H1 (cell line): ENCODE results near the gene UBL4A. TPM values are rescaled to one million over a fixed set of nuclear protein-coding genes. Genes with fewer than 3 reads are reported as not detected.

Experiments
- CTCF ChIA-PET: fragments of 300-600 bp; sonication (Branson Sonifier 250); formaldehyde crosslinking; loops from one replicate; lab custom pipeline; 2021; ENCODE audit not compliant: partially characterized antibody; lab: Charles Lee
- POLR2A ChIA-PET: fragments of 300-600 bp; sonication (Branson Sonifier 250); formaldehyde crosslinking; loops from one replicate; lab custom pipeline; 2021; ENCODE audit warnings: inconsistent platforms; ENCODE audit not compliant: partially characterized antibody; lab: Charles Lee
- DNase-seq, 2 experiments: peaks; one replicate each; pipeline versions ENCODE4 v3.0.0 to v3.0.0-alpha.2; 2010 to 2022; ENCODE audit warnings: low spot score in 2 of 2, low read depth in 1 of 2, mixed read lengths in 1 of 2
- FAIRE-seq: peaks from 2 replicates; lab custom pipeline; 2011; peaks lifted over from hg19 to GRCh38; lab: Jason Lieb, UNC
- H2AFZ ChIP-seq: 2 replicates; pipeline ENCODE4 v1.8.1; 2012; ENCODE audit warnings: low read length, inconsistent platforms
- H2AK5ac ChIP-seq: 2 replicates; pipeline ENCODE4 v1.6.1; 2013; ENCODE audit warnings: low read depth, low read length
- H2BK120ac ChIP-seq: replicated peaks from 2 replicates; pipeline ENCODE3; 2013; ENCODE audit warnings: low read depth, low read length, inconsistent platforms
- H2BK12ac ChIP-seq: 2 replicates; pipeline ENCODE4 v1.6.1; 2013; ENCODE audit warnings: low read depth, low read length
- H2BK15ac ChIP-seq: 2 replicates; pipeline ENCODE4 v1.6.1; 2013; ENCODE audit warnings: low read length
- H2BK20ac ChIP-seq: 2 replicates; pipeline ENCODE4 v1.6.1; 2013; ENCODE audit warnings: low read length
- H2BK5ac ChIP-seq: 2 replicates; pipeline ENCODE4 v1.6.1; 2013; ENCODE audit warnings: low read depth, low read length
- H3K14ac ChIP-seq: 2 replicates; pipeline ENCODE4 v1.6.1; 2013; ENCODE audit warnings: inconsistent platforms; ENCODE audit not compliant: insufficient read length
- H3K18ac ChIP-seq: 2 replicates; pipeline ENCODE4 v1.6.1; 2013; ENCODE audit warnings: low read length; ENCODE audit errors: extremely low read depth
- H3K23ac ChIP-seq: 2 replicates; pipeline ENCODE4 v1.6.1; 2013; ENCODE audit warnings: inconsistent platforms; ENCODE audit not compliant: insufficient read length
- H3K23me2 ChIP-seq: 2 replicates; pipeline ENCODE4 v1.6.1; 2013; ENCODE audit warnings: low read depth, low read length
- H3K27ac ChIP-seq: 2 replicates; pipeline ENCODE4 v1.6.1; 2011; ENCODE audit warnings: low read depth, low read length, inconsistent platforms
- H3K27me3 ChIP-seq, 4 experiments: replicated peaks in 1 of 4; 1 replicate in 1 of 4; 2 replicates in 3 of 4; pipeline versions ENCODE4 v1.6.1 to v1.8.1; 2011 to 2013; ENCODE audit warnings: low read length in 3 of 4, mild to moderate bottlenecking in 3 of 4, inconsistent platforms in 2 of 4, mixed read lengths in 2 of 4, moderate library complexity in 1 of 4; ENCODE audit not compliant: control insufficient read depth in 3 of 4, insufficient read depth in 3 of 4; ENCODE audit errors: extremely low read depth in 1 of 4
- H3K36me3 ChIP-seq, 4 experiments: 2 replicates each; pipeline versions ENCODE4 v1.6.1 to v1.8.1; 2011 to 2013; ENCODE audit warnings: mild to moderate bottlenecking in 4 of 4, low read length in 3 of 4, moderate library complexity in 2 of 4, control low read depth in 1 of 4, inconsistent platforms in 1 of 4; ENCODE audit not compliant: insufficient read depth in 4 of 4, control insufficient read depth in 2 of 4
- H3K4ac ChIP-seq: replicated peaks from 2 replicates; pipeline ENCODE3; 2013; ENCODE audit warnings: low read length, low read depth, mixed read lengths, inconsistent platforms; ENCODE audit not compliant: insufficient read length
- H3K4me1 ChIP-seq, 4 experiments: replicated peaks in 1 of 4; 1 replicate in 1 of 4; 2 replicates in 3 of 4; pipeline versions ENCODE4 v1.6.1 to v1.8.1; 2011 to 2013; ENCODE audit warnings: low read length in 3 of 4, inconsistent platforms in 2 of 4, mixed read lengths in 1 of 4; ENCODE audit not compliant: insufficient read depth in 4 of 4, control insufficient read depth in 3 of 4
- H3K4me2 ChIP-seq, 2 experiments: 2 replicates each; pipeline versions ENCODE4 v1.6.1 to v1.8.1; 2011 to 2013; ENCODE audit warnings: low read depth in 2 of 2, low read length in 2 of 2, control low read depth in 1 of 2, inconsistent platforms in 1 of 2, mild to moderate bottlenecking in 1 of 2; ENCODE audit not compliant: insufficient read depth in 1 of 2
- H3K4me3 ChIP-seq, 4 experiments: fragments of 200-600, 300-600 bp in 1 of 4; sonication (generic), shearing (Covaris generic), sonication (Bioruptor Twin) in 1 of 4; 2 replicates each; pipeline versions ENCODE4 v1.5.1 to v1.8.1; 2011 to 2016; ENCODE audit warnings: low read length in 4 of 4, low read depth in 3 of 4, control low read depth in 2 of 4, inconsistent platforms in 2 of 4, mild to moderate bottlenecking in 2 of 4, mixed read lengths in 1 of 4, moderate library complexity in 1 of 4; ENCODE audit not compliant: insufficient read depth in 2 of 4; ENCODE audit errors: extremely low read depth in 1 of 4
- H3K56ac ChIP-seq: replicated peaks from 2 replicates; pipeline ENCODE3; 2013; ENCODE audit warnings: low read depth, mild to moderate bottlenecking, mixed read lengths, low read length, inconsistent platforms; ENCODE audit not compliant: insufficient read length
- H3K79me1 ChIP-seq: 2 replicates; pipeline ENCODE4 v1.6.1; 2013; ENCODE audit warnings: low read depth, low read length, control low read depth
- H3K79me2 ChIP-seq, 2 experiments: 2 replicates each; pipeline versions ENCODE4 v1.6.1 to v1.8.1; 2012 to 2013; ENCODE audit warnings: low read length in 2 of 2, mild to moderate bottlenecking in 2 of 2, inconsistent platforms in 1 of 2; ENCODE audit not compliant: insufficient read depth in 2 of 2, control insufficient read depth in 1 of 2
- H3K9ac ChIP-seq, 4 experiments: replicated peaks in 1 of 4; 1 replicate in 1 of 4; 2 replicates in 3 of 4; pipeline versions ENCODE4 v1.6.1 to v1.8.1; 2011 to 2013; ENCODE audit warnings: low read depth in 3 of 4, low read length in 3 of 4, control low read depth in 2 of 4, mild to moderate bottlenecking in 2 of 4, moderate library complexity in 2 of 4, inconsistent platforms in 1 of 4; ENCODE audit errors: extremely low read depth in 1 of 4
- H3K9me3 ChIP-seq, 2 experiments: 2 replicates each; pipeline versions ENCODE4 v1.6.1 to v1.8.1; 2012 to 2013; ENCODE audit warnings: mild to moderate bottlenecking in 2 of 2, moderate library complexity in 2 of 2, control low read depth in 1 of 2, inconsistent platforms in 1 of 2, low read depth in 1 of 2, low read length in 1 of 2, mixed read lengths in 1 of 2; ENCODE audit not compliant: insufficient read depth in 2 of 2
- H4K20me1 ChIP-seq, 2 experiments: replicated peaks in 1 of 2; 2 replicates each; pipeline versions ENCODE3 to v1.8.1; 2011 to 2013; ENCODE audit warnings: inconsistent platforms in 2 of 2, low read length in 2 of 2, mild to moderate bottlenecking in 1 of 2; ENCODE audit not compliant: insufficient read depth in 2 of 2, control insufficient read depth in 1 of 2
- H4K5ac ChIP-seq: 2 replicates; pipeline ENCODE4 v1.6.1; 2013; ENCODE audit warnings: low read length, low read depth, mixed read lengths, inconsistent platforms; ENCODE audit not compliant: insufficient read length
- H4K8ac ChIP-seq: 2 replicates; pipeline ENCODE4 v1.8.0; 2013; ENCODE audit warnings: mild to moderate bottlenecking, moderate library complexity, low read length, inconsistent platforms; ENCODE audit not compliant: insufficient read depth; ENCODE audit errors: extremely low read depth
- H4K91ac ChIP-seq: replicated peaks from 2 replicates; pipeline ENCODE3; 2013; ENCODE audit warnings: low read length, mixed read lengths, inconsistent platforms; ENCODE audit not compliant: insufficient read length
- NRF1 ChIP-seq: IDR thresholded peaks from 2 replicates; pipeline ENCODE4 v1.6.1; 2011; ENCODE audit warnings: mild to moderate bottlenecking, low read depth, low read length, improper control_type of control experiment
- RNF2 ChIP-seq: fragments of 200-900, 300-1000 bp; sonication (generic); IDR thresholded peaks from 2 replicates; pipeline ENCODE4 v1.7.1; 2016; ENCODE audit warnings: borderline replicate concordance, low read depth, mild to moderate bottlenecking, antibody characterized with exemption, low read length; ENCODE audit not compliant: poor library complexity, severe bottlenecking; ENCODE audit errors: missing control alignments
- WGBS, 2 experiments: shearing (Covaris generic) in 1 of 2; methylation state at CpG; one replicate each; pipeline versions ENCODE4 v1.1.6 to v1.1.7; 2013 to 2015; ENCODE audit warnings: low lambda C conversion rate in 2 of 2, mixed read lengths in 2 of 2, inconsistent platforms in 1 of 2, low coverage in 1 of 2, missing lambda C conversion rate in 1 of 2; ENCODE audit not compliant: insufficient replicate concordance in 2 of 2, insufficient coverage in 1 of 2, insufficient read length in 1 of 2; ENCODE audit errors: extremely low coverage in 1 of 2, missing lambda C conversion rate in 1 of 2; 5-methylcytosine and 5-hydroxymethylcytosine counted together
- polyA plus RNA-seq, 7 experiments: library from polyadenylated mRNA; depleted of rRNA in 3 of 7; stranded (reverse) in 5 of 7; unstranded in 2 of 7; fragments of >200 nt in 5 of 7; fragments of 200-250 nt in 2 of 7; gene quantifications; 1 replicate in 5 of 7; 2 replicates in 1 of 7; 4 replicates in 1 of 7; pipeline versions ENCODE4 v1.2.1 to v1.2.3, GENCODE V29; 2011 to 2013; ENCODE audit warnings: missing spikeins in 2 of 7, mixed read lengths in 2 of 7
- total RNA-seq: library from RNA; stranded (reverse); fragmentation: NEBNext Ultra II Directional; extraction: Animal tissue kit (Norgen Biotek cat#: 25700); gene quantifications from 2 replicates; pipeline ENCODE4 v1.2.1, GENCODE V29; 2021

UBL4A gene
- total and polyA plus RNA-seq, 2 of the 8 experiments (the other 6 are each of a cell fraction or from before 2014, with no cell fraction given) = 23.1 to 31.7 TPM

- CTCF ChIA-PET = interaction anchor here (1.0 kb wide), 2 partner anchors 20 to 66 kb away, joined by 3 read pairs; no protein-coding TSS in a partner anchor
- H2BK5ac ChIP-seq = no peak overlapping the region
- no peak overlapping the region for H3K56ac ChIP-seq
- no peak overlapping the region for H4K5ac ChIP-seq
- H3K4me3 ChIP-seq = no peak overlapping the region
- no peak overlapping the region for H3K23ac ChIP-seq
- H3K23me2 ChIP-seq = no peaks in the 10 kb centered on the region
- H3K27ac ChIP-seq = no peak overlapping the region
- no peak for FAIRE-seq
- 91% methylated on average over 13 of the region's 32 CpGs; no CpG with 5 or more reads in 1 of the 2 experiments for WGBS, 2 experiments
- H3K14ac ChIP-seq = no peak overlapping the region
- H3K4me2 ChIP-seq = no peak overlapping the region
- H3K36me3 ChIP-seq = peaks cover 0 to 31% (median 7%) of the 10 kb centered on the region in 4 experiments; a peak in 6 of 8 replicates
- H4K8ac ChIP-seq = no peak overlapping the region
- H3K4ac ChIP-seq = no peak overlapping the region
- H2BK15ac ChIP-seq = no peak overlapping the region
- no peak overlapping the region for H2BK12ac ChIP-seq
- no peaks in the 10 kb centered on the region for H3K79me2 ChIP-seq
- H2BK20ac ChIP-seq = no peak overlapping the region
- H2AFZ ChIP-seq = no peak overlapping the region
- H4K20me1 ChIP-seq = no peaks in the 10 kb centered on the region
- H3K27me3 ChIP-seq = no peaks in the 10 kb centered on the region
- no peak for DNase-seq
- H3K79me1 ChIP-seq = no peaks in the 10 kb centered on the region
- H2BK120ac ChIP-seq = no peak overlapping the region
- H3K18ac ChIP-seq = no peak overlapping the region
- POLR2A ChIA-PET = interaction anchor here (1.0 to 1.3 kb wide), 2 partner anchors 41 to 101 kb away, joined by 3 read pairs; no protein-coding TSS in a partner anchor
- H2AK5ac ChIP-seq = no peak overlapping the region
- no peak overlapping the region for H4K91ac ChIP-seq
- no peaks in the 10 kb centered on the region for H3K4me1 ChIP-seq
- H3K9ac ChIP-seq = no peak overlapping the region
- H3K9me3 ChIP-seq = no peaks in the 10 kb centered on the region
- no peak for TF ChIP-seq NRF1
- no peak for TF ChIP-seq RNF2
Measured at GRCh38 chrX:154466036-154466435, 20.4 kb downstream of the UBL4A start.
